Stimulated activated naive CD4-positive, alpha-beta T cell (primary cell): Measurements from ENCODE around the gene CBX8.

Source experiments
- DNase-seq, 6 experiments: peaks; one replicate each; lab custom pipeline; 2025; lab: John Stamatoyannopoulos, UW

The CBX8 gene

DNA sequence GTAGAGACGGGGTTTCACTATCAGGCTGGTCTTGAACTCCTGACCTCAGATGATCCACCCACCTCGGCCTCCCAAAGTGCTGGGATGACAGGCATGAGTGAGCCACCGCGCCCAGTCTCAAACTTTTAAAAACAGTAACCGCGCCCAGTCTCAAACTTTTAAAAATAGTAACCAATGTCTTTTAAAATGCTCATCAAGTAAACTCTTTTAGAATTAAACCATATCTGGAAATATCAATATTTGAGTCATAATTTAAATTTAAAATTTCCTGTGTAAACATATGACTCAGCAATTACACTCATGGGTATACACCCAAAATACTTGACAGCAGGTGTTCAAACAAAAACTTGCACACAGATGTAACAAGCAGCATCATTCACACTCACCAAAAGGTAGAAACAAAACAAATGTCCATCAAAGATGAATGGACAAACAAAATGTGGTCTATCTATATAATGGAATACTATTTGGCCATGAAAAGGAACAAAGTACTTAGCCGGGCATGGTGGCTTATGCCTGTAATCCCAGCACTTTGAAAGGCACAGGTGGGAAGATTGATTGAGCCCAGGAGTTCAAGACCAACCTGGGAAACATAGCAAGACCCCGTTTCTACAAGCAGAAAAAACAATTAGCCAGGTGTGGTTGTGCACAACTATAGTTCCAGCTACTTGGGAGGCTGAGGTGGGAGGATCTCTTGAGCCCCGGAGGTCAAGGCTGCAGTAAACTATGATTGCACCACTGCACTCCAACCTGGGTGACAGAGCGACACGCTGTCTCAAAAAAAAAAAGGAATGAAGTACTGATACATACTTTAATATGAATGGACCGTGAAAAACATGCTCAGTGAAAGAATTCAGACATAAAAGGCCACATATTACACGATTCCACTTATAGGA, 46.0 kb downstream of the CBX8 start:
- DNase-seq: no peak

- DNase-seq: no peak
Measured at GRCh38 chr17:79749958-79750357, 46.9 kb downstream of the CBX8 start.

DNA sequence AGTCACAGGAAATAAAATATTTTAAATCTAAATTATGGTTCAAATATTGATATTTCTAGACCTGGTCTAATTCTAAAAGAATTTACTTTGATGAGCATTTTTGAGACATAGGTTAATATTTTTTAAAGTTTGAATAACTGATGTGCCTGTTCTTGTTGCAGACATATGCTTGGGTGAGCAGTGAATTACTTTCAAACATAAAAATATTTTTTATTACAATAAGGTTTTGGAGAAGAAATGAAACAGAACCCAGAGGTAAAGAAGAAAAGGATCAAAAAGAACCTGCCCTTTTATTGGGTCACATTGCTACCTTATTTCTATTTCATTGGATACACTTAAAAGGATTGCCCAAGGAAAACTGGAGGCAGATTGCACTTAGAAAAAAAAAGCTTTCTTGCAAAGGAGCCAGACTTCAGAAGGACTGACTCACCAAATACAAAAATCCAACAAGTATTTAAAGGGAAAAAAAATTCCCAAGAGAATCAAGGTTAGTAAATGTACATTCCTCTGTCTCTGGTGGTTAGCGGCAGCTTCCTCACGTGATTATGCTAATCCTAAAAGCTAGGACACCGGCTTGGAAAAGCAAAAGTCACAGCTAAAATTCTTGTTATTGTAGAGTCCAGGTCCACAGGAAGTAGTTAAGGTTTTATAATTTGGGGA, 47.6 kb downstream of the CBX8 start:
- DNase-seq: no peak

DNA sequence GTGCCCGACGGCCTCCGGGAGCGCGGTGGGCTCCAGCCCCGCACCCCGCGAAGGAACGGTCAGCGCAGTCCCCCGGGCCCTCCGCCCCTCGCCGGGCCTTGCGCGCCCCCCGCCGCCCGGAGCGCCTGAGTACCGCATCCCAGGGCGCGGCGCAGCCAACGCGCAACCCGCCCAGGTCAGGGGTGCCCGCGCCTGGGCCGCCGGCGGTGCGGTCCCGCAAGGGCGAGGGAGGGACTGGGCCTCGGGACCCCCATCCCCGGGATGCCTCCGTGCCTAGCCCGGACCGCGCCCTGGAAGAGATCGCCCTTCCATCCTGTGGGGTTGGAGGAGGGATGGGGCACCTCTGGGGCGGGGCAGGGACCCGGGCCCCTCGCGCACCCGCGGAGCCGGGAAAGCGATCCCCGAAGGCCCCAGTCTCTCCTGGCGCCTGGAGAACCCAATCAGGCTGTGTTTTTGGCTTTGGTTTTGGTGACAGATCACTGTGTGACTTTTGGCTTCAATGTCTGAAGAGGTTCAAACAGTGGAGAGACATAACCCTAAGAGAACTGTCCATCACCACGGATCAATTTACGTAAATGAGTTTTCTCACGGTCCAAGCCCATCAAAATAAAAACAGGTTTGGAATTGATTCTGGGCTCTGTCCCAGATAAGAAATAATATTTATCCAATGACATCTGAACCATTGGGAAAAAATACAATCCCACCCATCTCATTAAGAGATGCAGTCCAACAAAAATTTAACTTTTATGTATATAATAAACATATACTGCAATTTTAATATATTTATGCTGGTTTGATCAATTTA, 48.4 kb downstream of the CBX8 start:
- no peak for DNase-seq

- DNase-seq: peak in 3 of 6 experiments; percentile 13 to 22 (median 21)
Measured at GRCh38 chr17:79747508-79748294, 49.2 kb downstream of the CBX8 start.

- peak in 3 of 6 experiments; percentile 12 to 20 (median 16) for DNase-seq
Measured at GRCh38 chr17:79746889-79747507, 49.9 kb downstream of the CBX8 start.

DNA sequence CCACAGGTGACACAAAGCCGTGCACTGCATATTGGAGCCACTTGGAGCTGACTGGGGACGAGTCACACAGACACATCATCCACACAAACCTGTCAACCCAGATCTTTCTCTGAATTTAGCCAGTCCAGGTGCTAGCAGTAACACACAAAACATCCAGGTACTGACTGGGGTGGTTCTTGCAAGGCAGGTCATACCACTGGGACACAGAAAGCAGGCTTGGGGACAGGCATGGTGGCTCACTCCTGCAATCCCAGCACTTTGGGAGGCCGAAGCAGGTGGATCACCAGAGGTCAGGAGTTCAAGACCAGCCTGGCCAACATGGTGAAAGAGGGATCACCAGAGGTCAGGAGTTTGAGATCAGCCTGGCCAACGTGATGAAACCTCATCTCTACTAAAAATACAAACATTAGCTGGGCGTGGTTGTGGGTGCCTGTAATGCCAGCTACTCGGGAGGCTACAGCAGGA, 51.2 kb downstream of the CBX8 start:
- peak in 1 of 6 experiments; percentile 41 for DNase-seq

DNA sequence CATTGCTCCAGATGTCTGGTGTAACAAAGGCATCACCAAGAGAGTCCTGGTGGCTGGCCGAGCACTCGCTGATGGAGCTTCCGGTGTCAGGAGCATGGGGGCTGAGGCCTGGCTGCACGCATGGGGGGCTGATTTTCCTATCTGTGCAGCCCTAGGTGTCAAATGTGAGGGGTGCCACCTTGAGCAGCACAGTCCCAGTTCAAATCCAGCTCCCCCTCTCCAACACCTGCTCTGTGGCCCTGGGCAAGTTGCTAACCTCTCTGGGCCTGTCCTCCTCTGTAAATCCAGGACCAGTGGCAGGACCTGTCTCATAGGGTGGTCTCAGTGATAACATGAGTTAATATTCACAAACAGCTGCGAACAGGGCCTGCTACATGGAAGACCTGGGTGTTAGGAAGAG, 53.3 kb downstream of the CBX8 start:
- no peak for DNase-seq

GRCh38 chr17:79742951-79743476, 53.9 kb downstream of the CBX8 start:
- DNase-seq: no peak

DNA sequence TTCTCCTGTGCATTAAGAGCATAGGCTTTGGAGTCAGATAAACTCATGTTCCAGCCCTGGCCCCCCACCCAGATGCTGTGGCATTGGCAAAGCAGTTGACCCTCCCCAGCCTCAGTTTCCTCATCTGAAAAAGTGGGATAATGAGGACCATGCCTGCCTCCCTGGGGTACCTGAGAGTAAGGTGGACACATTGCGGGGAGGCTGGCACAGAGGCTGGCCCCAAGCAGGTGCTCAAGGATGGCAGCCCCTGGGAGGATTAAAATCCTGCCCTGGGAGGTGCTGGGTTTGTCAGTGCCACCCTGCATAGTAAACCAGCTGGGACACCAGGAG, 54.3 kb downstream of the CBX8 start:
- DNase-seq: no peak
